Astrocyte of the hippocampus (primary cell): ENCODE measurements around the gene UFD1.
A peak's percentile ranks its signal among the peaks of the same experiment; 100 is the strongest.

Experiments
- DNase-seq: peaks from one replicate; pipeline ENCODE4 v3.0.0; 2011; ENCODE audit warnings: low read depth, low spot score

The UFD1 gene

GRCh38 chr22:19478901-19479354 is at the start of gene UFD1:
Gene UFD1 (minus strand): TSS chr22:19479193. CDS start chr22:19479085, 108 bp downstream.
- DNase-seq: peak; percentile 91

- DNase-seq: peak; percentile 34
Measured at GRCh38 chr22:19527861-19528417, 48.9 kb upstream of the UFD1 start.

- DNase-seq: no peak
Measured at GRCh38 chr22:19527321-19527721, 48.3 kb upstream of the UFD1 start.

GRCh38 chr22:19526702-19527111 is 47.7 kb upstream of the UFD1 start:
- no peak for DNase-seq

GRCh38 chr22:19526076-19526701 is 47.2 kb upstream of the UFD1 start:
- no peak for DNase-seq

GRCh38 chr22:19525666-19526065 is 46.7 kb upstream of the UFD1 start:
- DNase-seq: no peak

- no peak for DNase-seq
Measured at GRCh38 chr22:19525116-19525660, 46.2 kb upstream of the UFD1 start.

GRCh38 chr22:19524170-19525115 is 45.5 kb upstream of the UFD1 start, which contains the start of gene CLDN5:
Gene CLDN5 (minus strand): TSS chr22:19524410. CDS start chr22:19524255, 155 bp downstream.
- peak; percentile 46 for DNase-seq

GRCh38 chr22:19523240-19524169 is 44.5 kb upstream of the UFD1 start:
- DNase-seq: peak; percentile 58

GRCh38 chr22:19522881-19523239 is 43.9 kb upstream of the UFD1 start:
- DNase-seq: no peak

GRCh38 chr22:19522190-19522880 is 43.3 kb upstream of the UFD1 start:
- no peak for DNase-seq

GRCh38 chr22:19520566-19521305 is 41.7 kb upstream of the UFD1 start:
- DNase-seq: no peak

- no peak for DNase-seq
Measured at GRCh38 chr22:19520007-19520406, 41.0 kb upstream of the UFD1 start.

- no peak for DNase-seq
Measured at GRCh38 chr22:19519041-19519926, 40.3 kb upstream of the UFD1 start.

GRCh38 chr22:19518635-19519034 is 39.6 kb upstream of the UFD1 start:
- no peak for DNase-seq

GRCh38 chr22:19517919-19518611 is 39.1 kb upstream of the UFD1 start:
- DNase-seq: no peak

GRCh38 chr22:19517171-19517500 is 38.1 kb upstream of the UFD1 start:
- no peak for DNase-seq
